Upper lobe of left lung (tissue), 6 donors: ENCODE data around the gene RAB9B. TPM values are rescaled to one million over a fixed set of nuclear protein-coding genes. Genes with fewer than 3 reads are reported as not detected.
"Not testable (repeated sequence)": the region's sequence is repeated elsewhere in the genome, so short reads cannot be mapped to it uniquely, and the experiment has no call there.

Source experiments
- ATAC-seq, 2 donors: fragments of 200-7000 bp; cut with Tn5 transposase; one replicate each; pipeline ENCODE4 v1.9.1; 2022; ENCODE audit warnings: mild to moderate bottlenecking in 2 of 2, moderate library complexity in 2 of 2; ENCODE audit not compliant: low FRiP score in 2 of 2
- DNase-seq, 2 donors: peaks; one replicate each; pipeline ENCODE4 v3.0.0-alpha.2; 2019 to 2020
- H3K27ac ChIP-seq, 4 donors: fragments of 200-600 bp; sonication (generic); one replicate each; pipeline ENCODE4 v1.5.1; 2016 to 2019
- H3K27me3 ChIP-seq, 4 donors: fragments of 200-600 bp; sonication (generic); one replicate each; pipeline ENCODE4 v1.5.1; 2017 to 2019
- H3K36me3 ChIP-seq, 4 donors: fragments of 200-600 bp; sonication (generic); one replicate each; pipeline ENCODE4 v1.5.1; 2016 to 2019
- H3K4me1 ChIP-seq, 4 donors: fragments of 200-600 bp; sonication (generic); one replicate each; pipeline ENCODE4 v1.5.1; 2018 to 2019
- H3K4me3 ChIP-seq, 4 donors: fragments of 200-600 bp; sonication (generic); one replicate each; pipeline ENCODE4 v1.5.1; 2017 to 2019; ENCODE audit warnings: mild to moderate bottlenecking in 2 of 4, moderate library complexity in 1 of 4
- H3K9me3 ChIP-seq, 4 donors: fragments of 200-600 bp; sonication (generic); one replicate each; pipeline ENCODE4 v1.5.1; 2018 to 2019
- CTCF ChIP-seq, 6 experiments: fragments of 450-650 bp in 4 of 6; fragments of 200-600 bp in 2 of 6; sonication (generic) in 2 of 6; IDR thresholded peaks; one replicate each; pipeline ENCODE4 v1.5.1; 2016 to 2019; ENCODE audit warnings: antibody characterized with exemption in 6 of 6
- EP300 ChIP-seq, 4 donors: sonication (generic); formaldehyde crosslinking; IDR thresholded peaks; one replicate each; pipeline ENCODE4 v1.5.1; 2017; ENCODE audit warnings: antibody characterized with exemption in 4 of 4, control low read depth in 2 of 4
- POLR2A ChIP-seq, 4 donors: fragments of 450-650 bp; IDR thresholded peaks; one replicate each; pipeline ENCODE4 v1.5.1; 2016 to 2017; ENCODE audit warnings: antibody characterized with exemption in 4 of 4, mild to moderate bottlenecking in 2 of 4
- POLR2AphosphoS5 ChIP-seq, 2 donors: sonication (generic); formaldehyde crosslinking; IDR thresholded peaks; one replicate each; pipeline ENCODE4 v1.5.1; 2017; ENCODE audit warnings: antibody characterized with exemption in 2 of 2
- WGBS, 2 donors: methylation state at CpG; one replicate each; pipeline ENCODE4 v1.1.5; 2017 to 2018; 5-methylcytosine and 5-hydroxymethylcytosine counted together
- total RNA-seq, 6 donors: library from RNA; depleted of rRNA in 4 of 6; stranded (reverse); fragments of >200 nt in 4 of 6; gene quantifications; one replicate each; pipeline versions ENCODE4 v1.1.0 to v1.2.1, GENCODE V29; 2016 to 2021
- donor health status: DM: no; HTN: no; CAD: no; lungs with moderate emphysema.
- donor health status: DM: no; HTN: yes; CAD: no; lungs with severe emphysema.

RAB9B gene
- total RNA-seq, 6 donors from 2014 or later: 0.37 to 1.1 (median 0.84) TPM; not detected in 1

- Histone ChIP-seq H3K4me1 (no peaks in the 10 kb centered on the region), H3K9me3 (no peaks in the 10 kb centered on the region), H3K27me3 (no peaks in the 10 kb centered on the region), H3K27ac (no peak overlapping the region), H3K4me3 (no peak overlapping the region), H3K36me3 (no peaks in the 10 kb centered on the region)
- WGBS, 2 donors: 20% methylated on average over 5 of the region's 5 CpGs
- no peak for DNase-seq
- TF ChIP-seq POLR2AphosphoS5 (IDR thresholded peaks at IDR 0.05) (no peak), CTCF (IDR thresholded peaks at IDR 0.05) (peak; percentile 37 to 81 (median 48))
- peak; percentile 63 to 69 for ATAC-seq
Measured at GRCh38 chrX:103817502-103817901, 14.6 kb downstream of the RAB9B start.

- ATAC-seq, DNase-seq, H3K9me3 ChIP-seq, H3K4me1 ChIP-seq, H3K27ac ChIP-seq, H3K4me3 ChIP-seq, H3K36me3 ChIP-seq, H3K27me3 ChIP-seq: not testable (repeated sequence)
- 49 to 52% methylated on average over 5 of the region's 5 CpGs for WGBS, 2 donors
Measured at GRCh38 chrX:103817101-103817500, 15.0 kb downstream of the RAB9B start.

GRCh38 chrX:103811858-103812257 is 20.2 kb downstream of the RAB9B start:
- Histone ChIP-seq H3K4me1 (no peaks in the 10 kb centered on the region), H3K36me3 (no peaks in the 10 kb centered on the region), H3K27me3 (no peaks in the 10 kb centered on the region), H3K4me3 (no peak overlapping the region), H3K27ac (no peak overlapping the region), H3K9me3 (no peaks in the 10 kb centered on the region)
- TF ChIP-seq EP300 (IDR thresholded peaks at IDR 0.05): no peak
- no peak for TF ChIP-seq POLR2A (IDR thresholded peaks at IDR 0.05)
- no peak for ATAC-seq
- WGBS, 2 donors: 62 to 86% methylated on average over 2 to 3 of the region's 3 CpGs
- no peak for DNase-seq

GRCh38 chrX:103806862-103807474 is 25.1 kb downstream of the RAB9B start:
- Histone ChIP-seq H3K9me3 (no peaks in the 10 kb centered on the region), H3K4me3 (no peak overlapping the region), H3K36me3 (no peaks in the 10 kb centered on the region), H3K4me1 (no peaks in the 10 kb centered on the region), H3K27ac (no peak overlapping the region), H3K27me3 (no peaks in the 10 kb centered on the region)
- DNase-seq (no peak), ATAC-seq (no peak)
- 46 to 70% methylated on average over 4 of the region's 4 CpGs for whole genome bisulfite sequencing, 2 donors
- TF ChIP-seq CTCF (IDR thresholded peaks at IDR 0.05) (no peak), POLR2AphosphoS5 (IDR thresholded peaks at IDR 0.05) (no peak), EP300 (IDR thresholded peaks at IDR 0.05) (no peak), POLR2A (IDR thresholded peaks at IDR 0.05) (no peak)

- Histone ChIP-seq H3K4me3 (no peak overlapping the region), H3K9me3 (no peaks in the 10 kb centered on the region), H3K27ac (no peak overlapping the region), H3K36me3 (no peaks in the 10 kb centered on the region), H3K27me3 (no peaks in the 10 kb centered on the region), H3K4me1 (no peaks in the 10 kb centered on the region)
- DNase-seq: no peak
- ATAC-seq: no peak
- TF ChIP-seq EP300 (IDR thresholded peaks at IDR 0.05) (no peak), POLR2AphosphoS5 (IDR thresholded peaks at IDR 0.05) (no peak), POLR2A (IDR thresholded peaks at IDR 0.05) (no peak), CTCF (IDR thresholded peaks at IDR 0.05) (no peak)
Measured at GRCh38 chrX:103805860-103806259, 26.2 kb downstream of the RAB9B start.

GRCh38 chrX:103800318-103800717 is 31.7 kb downstream of the RAB9B start:
- Histone ChIP-seq H3K9me3 (no peaks in the 10 kb centered on the region), H3K4me1 (no peaks in the 10 kb centered on the region), H3K27ac (no peak overlapping the region), H3K27me3 (no peaks in the 10 kb centered on the region), H3K36me3 (no peaks in the 10 kb centered on the region), H3K4me3 (no peak overlapping the region)
- WGBS, 2 donors: 67 to 88% methylated on average over 2 of the region's 2 CpGs
- ATAC-seq: no peak
- no peak for DNase-seq
- TF ChIP-seq POLR2A (IDR thresholded peaks at IDR 0.05) (no peak), POLR2AphosphoS5 (IDR thresholded peaks at IDR 0.05) (no peak)
